Breast epithelium (tissue), 4 donors: ENCODE data around the gene ZMYND10. TPM values are rescaled to one million over a fixed set of nuclear protein-coding genes. Genes with fewer than 3 reads are reported as not detected.
A peak's percentile ranks its signal among the peaks of the same experiment; 100 is the strongest.

Experiments
- DNase-seq, 2 donors: peaks; one replicate each; pipeline ENCODE4 v3.0.0-alpha.2; 2019; ENCODE audit warnings: low spot score in 2 of 2
- H3K27ac ChIP-seq, 2 donors: fragments of 200-600 bp; sonication (generic) in 1 of 2; one replicate each; pipeline ENCODE4 v1.5.1; 2016 to 2019; ENCODE audit warnings: mild to moderate bottlenecking in 1 of 2
- H3K27me3 ChIP-seq, 2 donors: fragments of 200-600 bp; sonication (generic) in 1 of 2; one replicate each; pipeline versions ENCODE4 v1.5.1 to v1.6.0; 2017 to 2019; ENCODE audit warnings: control low read depth in 1 of 2, mild to moderate bottlenecking in 1 of 2
- H3K36me3 ChIP-seq: fragments of 200-600 bp; one replicate; pipeline ENCODE4 v1.5.1; 2019
- H3K4me1 ChIP-seq, 2 donors: fragments of 200-600 bp; sonication (generic); one replicate each; pipeline ENCODE4 v1.5.1; 2016 to 2019; ENCODE audit warnings: control low read depth in 1 of 2
- H3K4me3 ChIP-seq, 3 donors: fragments of 200-600 bp; sonication (generic); 1 replicate in 2 of 3; 2 replicates in 1 of 3; pipeline ENCODE4 v1.5.1; 2016 to 2019; ENCODE audit warnings: mild to moderate bottlenecking in 3 of 3, moderate library complexity in 2 of 3
- H3K9me3 ChIP-seq, 2 donors: fragments of 200-600 bp; sonication (generic) in 1 of 2; one replicate each; pipeline ENCODE4 v1.5.1; 2016 to 2019; ENCODE audit warnings: control low read depth in 1 of 2
- POLR2A ChIP-seq: fragments of 450-650 bp; IDR thresholded peaks from one replicate; pipeline ENCODE4 v1.6.1; 2016; ENCODE audit warnings: antibody characterized with exemption, mild to moderate bottlenecking, moderate library complexity
- POLR2AphosphoS5 ChIP-seq, 3 donors: sonication (generic); formaldehyde crosslinking; IDR thresholded peaks; one replicate each; pipeline ENCODE4 v1.6.1; 2017; ENCODE audit warnings: antibody characterized with exemption in 3 of 3
- intact Hi-C: fragments of 100-400 bp; cut with DNase I; formaldehyde crosslinking; loops from one replicate; pipeline ENCODE4 v1.15.1; 2023; ENCODE audit warnings: low total_unique reads
- total RNA-seq, 3 donors: library from RNA; depleted of rRNA; stranded (reverse); fragments of >200 nt; gene quantifications; one replicate each; pipeline ENCODE4 v1.1.0, GENCODE V29; 2016
- TF ChIP-seq, protein P1 (sequence below), 3 donors: fragments of 450-650 bp; IDR thresholded peaks; one replicate each; pipeline ENCODE4 v1.5.1; 2016 to 2017; ENCODE audit warnings: antibody characterized with exemption in 3 of 3, mild to moderate bottlenecking in 3 of 3, moderate library complexity in 3 of 3

The ZMYND10 gene
- total RNA-seq, 3 donors from 2014 or later, result 0.32 to 2.6 (median 1.9) TPM

DNA sequence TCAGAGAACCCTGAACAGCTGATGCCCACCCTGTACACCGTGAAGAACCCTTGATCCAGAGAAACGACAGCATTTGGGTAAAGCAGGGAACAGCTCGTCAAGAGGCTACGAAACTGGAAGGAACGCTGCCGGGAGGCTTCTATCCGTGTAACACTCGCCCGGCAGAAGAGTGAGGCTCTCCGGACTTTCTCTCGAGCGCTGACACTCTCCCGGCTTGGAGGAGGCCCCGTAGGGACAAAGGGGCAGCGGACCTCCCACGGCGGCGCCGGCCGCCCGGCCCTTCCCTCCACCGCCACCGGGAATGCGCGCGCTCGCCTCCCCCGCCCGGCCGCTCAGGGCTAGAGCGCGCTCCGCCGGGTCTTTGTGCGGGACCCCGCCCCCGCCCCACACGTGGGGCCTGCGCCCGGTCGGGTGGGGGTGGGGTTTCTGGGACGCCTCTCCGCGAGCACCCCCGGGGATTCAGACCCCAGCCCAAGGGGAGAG is 24.6 kb downstream of the ZMYND10 start:
- intact Hi-C loops, result no loop called here
- Histone ChIP-seq H3K27me3 (no peaks in the 10 kb centered on the region), H3K9me3 (no peaks in the 10 kb centered on the region), H3K4me3 (peak overlapping the region; percentile 54 to 85 (median 79)), H3K36me3 (no peaks in the 10 kb centered on the region), H3K4me1 (peaks cover 18 to 45% of the 10 kb centered on the region in 2 donors), H3K27ac (peak overlapping the region; percentile 93 to 94)
- DNase-seq, result peak in 1 of 2 donors; percentile 61
- TF ChIP-seq, protein P1, sequence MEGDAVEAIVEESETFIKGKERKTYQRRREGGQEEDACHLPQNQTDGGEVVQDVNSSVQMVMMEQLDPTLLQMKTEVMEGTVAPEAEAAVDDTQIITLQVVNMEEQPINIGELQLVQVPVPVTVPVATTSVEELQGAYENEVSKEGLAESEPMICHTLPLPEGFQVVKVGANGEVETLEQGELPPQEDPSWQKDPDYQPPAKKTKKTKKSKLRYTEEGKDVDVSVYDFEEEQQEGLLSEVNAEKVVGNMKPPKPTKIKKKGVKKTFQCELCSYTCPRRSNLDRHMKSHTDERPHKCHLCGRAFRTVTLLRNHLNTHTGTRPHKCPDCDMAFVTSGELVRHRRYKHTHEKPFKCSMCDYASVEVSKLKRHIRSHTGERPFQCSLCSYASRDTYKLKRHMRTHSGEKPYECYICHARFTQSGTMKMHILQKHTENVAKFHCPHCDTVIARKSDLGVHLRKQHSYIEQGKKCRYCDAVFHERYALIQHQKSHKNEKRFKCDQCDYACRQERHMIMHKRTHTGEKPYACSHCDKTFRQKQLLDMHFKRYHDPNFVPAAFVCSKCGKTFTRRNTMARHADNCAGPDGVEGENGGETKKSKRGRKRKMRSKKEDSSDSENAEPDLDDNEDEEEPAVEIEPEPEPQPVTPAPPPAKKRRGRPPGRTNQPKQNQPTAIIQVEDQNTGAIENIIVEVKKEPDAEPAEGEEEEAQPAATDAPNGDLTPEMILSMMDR (IDR thresholded peaks at IDR 0.05), result no peak
- TF ChIP-seq POLR2A (no peak), POLR2AphosphoS5 (IDR thresholded peaks at IDR 0.05) (no peak)

DNA sequence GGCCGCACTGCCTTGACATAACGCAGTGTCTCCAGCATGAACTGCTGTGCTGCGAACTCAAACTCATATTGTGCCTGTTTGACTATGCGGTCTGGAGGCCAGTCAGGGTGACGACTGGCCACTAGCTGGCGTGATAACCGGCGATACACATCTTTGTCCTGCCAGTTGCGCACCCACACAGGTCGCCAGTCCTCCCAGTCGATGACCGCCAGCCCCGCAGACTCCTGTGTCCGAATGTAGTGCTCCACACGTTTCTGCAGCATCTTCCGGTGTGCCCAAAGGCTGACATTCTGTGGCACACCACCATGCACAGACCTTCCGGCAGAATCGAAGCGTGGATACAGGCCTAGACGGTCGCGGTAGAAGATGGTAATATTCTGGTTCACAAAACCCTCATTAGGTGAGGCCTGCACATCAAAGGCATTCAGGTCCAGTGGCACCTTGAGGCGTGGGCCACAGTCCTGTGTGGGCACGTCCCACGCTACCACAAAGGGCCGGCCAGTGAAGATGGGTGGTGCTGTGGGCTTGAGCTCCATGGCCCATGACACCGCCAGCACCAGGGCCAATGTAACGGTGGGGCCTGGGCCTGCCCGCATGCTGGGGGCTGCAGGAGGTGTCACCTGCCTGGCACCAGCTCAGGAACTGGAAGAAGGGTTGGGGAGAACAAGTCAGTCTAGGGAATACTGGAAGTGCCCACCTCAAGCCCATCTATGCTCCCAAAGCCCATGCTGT is 25.5 kb downstream of the ZMYND10 start:
- Histone ChIP-seq H3K9me3 (no peaks in the 10 kb centered on the region), H3K27ac (peak overlapping the region; percentile 93 to 94), H3K4me1 (peaks cover 18 to 45% of the 10 kb centered on the region in 2 donors), H3K4me3 (peak overlapping the region; percentile 54 to 85 (median 79)), H3K27me3 (no peaks in the 10 kb centered on the region), H3K36me3 (no peaks in the 10 kb centered on the region)
- no peak for TF ChIP-seq POLR2AphosphoS5 (IDR thresholded peaks at IDR 0.05)
- TF ChIP-seq, protein P1 (IDR thresholded peaks at IDR 0.05), result no peak
- TF ChIP-seq POLR2A, result no peak
- no peak for DNase-seq
- intact Hi-C loops, result no loop called here

DNA sequence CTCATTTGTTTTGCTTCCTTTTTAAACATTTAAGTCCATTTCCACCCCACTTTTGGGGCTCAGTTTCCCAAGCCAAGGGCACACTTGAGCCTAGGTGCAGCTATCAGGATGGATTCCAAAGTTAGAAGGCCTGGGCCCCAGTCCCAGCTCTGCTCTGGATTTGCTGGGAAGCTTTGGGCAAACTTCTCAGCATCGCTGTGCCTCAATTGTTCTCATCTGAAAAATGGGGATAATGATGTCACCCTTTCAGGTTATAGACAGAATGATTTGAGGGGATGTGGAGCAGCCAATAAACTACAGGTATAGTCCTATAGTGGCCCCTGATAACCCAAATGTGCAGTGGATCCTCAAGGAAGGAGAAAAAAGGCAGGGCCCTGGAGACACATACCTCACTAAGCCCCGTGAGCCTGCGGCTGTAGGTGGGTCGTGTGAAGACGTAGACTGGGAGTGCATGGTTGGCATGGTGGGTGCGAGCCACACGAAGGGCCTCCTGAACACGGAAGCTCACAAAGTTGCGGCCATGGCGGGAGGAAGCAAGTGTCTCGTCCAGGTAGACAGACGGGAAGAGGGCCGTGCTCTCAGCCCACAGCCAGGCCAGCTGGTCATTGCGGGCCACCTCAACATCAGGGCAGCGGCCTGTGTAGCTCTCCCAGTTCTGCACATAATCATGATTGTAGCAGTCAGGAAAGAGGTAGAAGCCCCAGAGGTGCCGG is 26.2 kb downstream of the ZMYND10 start:
- peak overlapping the region; percentile 54 to 85 (median 79) for H3K4me3 ChIP-seq
- H3K36me3 ChIP-seq, result no peaks in the 10 kb centered on the region
- intact Hi-C loops, result no loop called here
- peaks cover 18 to 45% of the 10 kb centered on the region in 2 donors for H3K4me1 ChIP-seq
- peak overlapping the region; percentile 94 for H3K27ac ChIP-seq
- DNase-seq, result no peak
- TF ChIP-seq POLR2AphosphoS5 (IDR thresholded peaks at IDR 0.05), result no peak
- TF ChIP-seq, protein P1 (IDR thresholded peaks at IDR 0.05), result no peak
- no peak for TF ChIP-seq POLR2A
- H3K27me3 ChIP-seq, result no peaks in the 10 kb centered on the region
- no peaks in the 10 kb centered on the region for H3K9me3 ChIP-seq

DNA sequence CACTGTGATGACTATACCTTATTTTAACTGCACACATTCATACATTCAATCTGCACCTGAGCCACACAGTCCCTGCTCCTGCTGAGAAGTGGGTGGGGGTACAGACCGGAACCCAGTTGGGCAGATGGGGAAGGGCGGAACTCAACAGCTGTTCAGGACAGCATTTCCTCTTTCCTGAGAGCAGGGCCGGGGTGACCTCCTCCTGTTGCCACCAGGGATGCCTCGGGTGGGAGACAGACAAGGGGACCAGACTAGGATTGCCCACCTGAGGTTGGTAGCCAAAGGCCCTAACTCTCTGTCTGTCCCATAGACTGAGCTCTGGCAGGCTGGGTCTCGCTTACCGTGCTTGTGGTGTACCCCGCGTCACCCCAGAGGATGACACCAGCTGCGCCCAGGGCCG is 26.9 kb downstream of the ZMYND10 start:
- peak overlapping the region; percentile 94 for H3K27ac ChIP-seq
- H3K4me3 ChIP-seq, result peak overlapping the region; percentile 54 to 85 (median 79)

More for the DNA sequence above, 26.9 kb downstream of the ZMYND10 start:
- intact Hi-C loops, result no loop called here
- Histone ChIP-seq H3K27me3 (no peaks in the 10 kb centered on the region), H3K9me3 (no peaks in the 10 kb centered on the region), H3K4me1 (peaks cover 18 to 45% of the 10 kb centered on the region in 2 donors), H3K36me3 (no peaks in the 10 kb centered on the region)
- no peak for DNase-seq
- TF ChIP-seq POLR2A, result no peak
- TF ChIP-seq, protein P1 (IDR thresholded peaks at IDR 0.05), result no peak
- no peak for TF ChIP-seq POLR2AphosphoS5 (IDR thresholded peaks at IDR 0.05)
